BE2C (cell line): Measurements from ENCODE around the gene TSPOAP1.
A peak's percentile ranks its signal among the peaks of the same experiment; 100 is the strongest.

Experiments used
- DNase-seq: peaks from one replicate; pipeline ENCODE4 v3.0.0-alpha.2; 2020
- H3K27me3 ChIP-seq: fragments of 250-450 bp; sonication (Bioruptor Pico); 2 replicates; pipeline ENCODE4 v1.5.1; 2020; ENCODE audit warnings: mild to moderate bottlenecking
- H3K36me3 ChIP-seq: fragments of 250-450 bp; sonication (Bioruptor Pico); 2 replicates; pipeline ENCODE4 v1.5.1; 2020; ENCODE audit warnings: mild to moderate bottlenecking
- H3K4me1 ChIP-seq: fragments of 250-450 bp; sonication (Bioruptor Pico); 2 replicates; pipeline ENCODE4 v1.5.1; 2020
- H3K4me3 ChIP-seq: 2 replicates; pipeline ENCODE4 v1.5.1; 2011; ENCODE audit warnings: low read depth, low read length
- H3K9me3 ChIP-seq: fragments of 250-450 bp; sonication (Bioruptor Pico); 2 replicates; pipeline ENCODE4 v1.5.1; 2020
- CTCF ChIP-seq: IDR thresholded peaks from 2 replicates; pipeline ENCODE4 v1.5.1; 2012; ENCODE audit warnings: mild to moderate bottlenecking, low read depth, low read length

TSPOAP1 gene

GRCh38 chr17:58275417-58275816 lies 53.2 kb downstream of the TSPOAP1 start:
- H3K4me1 ChIP-seq = no peaks in the 10 kb centered on the region
- no peaks in the 10 kb centered on the region for H3K9me3 ChIP-seq
- H3K27me3 ChIP-seq = peaks cover 9% of the 10 kb centered on the region
- no peak for TF ChIP-seq CTCF
- DNase-seq = no peak
- H3K4me3 ChIP-seq = no peak overlapping the region
- H3K36me3 ChIP-seq = no peaks in the 10 kb centered on the region

- no peaks in the 10 kb centered on the region for H3K9me3 ChIP-seq
- H3K27me3 ChIP-seq = peaks cover 1% of the 10 kb centered on the region
These were observed 55.0 kb downstream of the TSPOAP1 start for GRCh38 chr17:58273453-58274104.

GRCh38 chr17:58272367-58273280 lies 56.0 kb downstream of the TSPOAP1 start:
- no peaks in the 10 kb centered on the region; the same call in 1 of the 2 replicates for H3K27me3 ChIP-seq
- H3K9me3 ChIP-seq = no peaks in the 10 kb centered on the region
- no peak for DNase-seq
- TF ChIP-seq CTCF = no peak
- no peaks in the 10 kb centered on the region for H3K4me1 ChIP-seq
- H3K36me3 ChIP-seq = no peaks in the 10 kb centered on the region
- H3K4me3 ChIP-seq = no peak overlapping the region

More at GRCh38 chr17:58273453-58274104, 55.0 kb downstream of the TSPOAP1 start:
- no peaks in the 10 kb centered on the region for H3K36me3 ChIP-seq
- H3K4me3 ChIP-seq = no peak overlapping the region
- no peaks in the 10 kb centered on the region for H3K4me1 ChIP-seq
- no peak for TF ChIP-seq CTCF
- DNase-seq = no peak

- DNase-seq = no peak
- Histone ChIP-seq H3K27me3 (peaks cover 4% of the 10 kb centered on the region; the same call in 1 of the 2 replicates), H3K36me3 (no peaks in the 10 kb centered on the region), H3K9me3 (no peaks in the 10 kb centered on the region), H3K4me1 (no peaks in the 10 kb centered on the region), H3K4me3 (no peak overlapping the region)
- TF ChIP-seq CTCF = no peak
These were observed 57.2 kb downstream of the TSPOAP1 start for GRCh38 chr17:58271216-58271931.

- Histone ChIP-seq H3K9me3 (no peaks in the 10 kb centered on the region), H3K27me3 (peaks cover 8% of the 10 kb centered on the region; the same call in 1 of the 2 replicates), H3K4me3 (no peak overlapping the region), H3K4me1 (no peaks in the 10 kb centered on the region), H3K36me3 (no peaks in the 10 kb centered on the region)
- TF ChIP-seq CTCF = peak; percentile 7; the same call in 1 of the 2 replicates
- DNase-seq = no peak
These were observed 57.9 kb downstream of the TSPOAP1 start for GRCh38 chr17:58270476-58271215.
